RKO (cell line): ENCODE results near the gene GCAT.

Experiments used
- DNase-seq: peaks from one replicate; pipeline ENCODE4 v3.0.0-alpha.2; 2016; ENCODE audit warnings: low spot score

Gene GCAT

GRCh38 chr22:37842015-37842793 lies 34.5 kb downstream of the GCAT start:
- no peak for DNase-seq

GRCh38 chr22:37843741-37844089 lies 36.0 kb downstream of the GCAT start:
- DNase-seq: peak; percentile 63

- DNase-seq: peak; percentile 64
These were observed 37.2 kb downstream of the GCAT start for GRCh38 chr22:37844904-37845329.

GRCh38 chr22:37846433-37846832 lies 38.7 kb downstream of the GCAT start:
- no peak for DNase-seq

GRCh38 chr22:37848587-37849088 lies 40.9 kb downstream of the GCAT start:
- peak; percentile 62 for DNase-seq

GRCh38 chr22:37849089-37849751 lies 41.5 kb downstream of the GCAT start, which contains the start of gene EIF3L:
EIF3L (plus strand) TSS chr22:37849419; CDS start chr22:37849450, 31 bp downstream.
- DNase-seq: peak; percentile 93

GRCh38 chr22:37850801-37851200 lies 43.1 kb downstream of the GCAT start:
- no peak for DNase-seq

- DNase-seq: no peak
These were observed 44.7 kb downstream of the GCAT start for GRCh38 chr22:37852418-37852817.

- no peak for DNase-seq
These were observed 47.2 kb downstream of the GCAT start for GRCh38 chr22:37854946-37855345.

- no peak for DNase-seq
These were observed 47.7 kb downstream of the GCAT start for GRCh38 chr22:37855462-37855861.

- DNase-seq: no peak
These were observed 53.2 kb downstream of the GCAT start for GRCh38 chr22:37860796-37861421.

- no peak for DNase-seq
These were observed 55.0 kb downstream of the GCAT start for GRCh38 chr22:37862570-37863325.

GRCh38 chr22:37865510-37865909 lies 57.8 kb downstream of the GCAT start:
- DNase-seq: no peak
